ENCODE results near the gene HTATSF1. TPM values are rescaled to one million over a fixed set of nuclear protein-coding genes. Genes with fewer than 3 reads are reported as not detected.

HTATSF1 gene
- total RNA-seq, 1 donor, result 21.1 TPM

DNA sequence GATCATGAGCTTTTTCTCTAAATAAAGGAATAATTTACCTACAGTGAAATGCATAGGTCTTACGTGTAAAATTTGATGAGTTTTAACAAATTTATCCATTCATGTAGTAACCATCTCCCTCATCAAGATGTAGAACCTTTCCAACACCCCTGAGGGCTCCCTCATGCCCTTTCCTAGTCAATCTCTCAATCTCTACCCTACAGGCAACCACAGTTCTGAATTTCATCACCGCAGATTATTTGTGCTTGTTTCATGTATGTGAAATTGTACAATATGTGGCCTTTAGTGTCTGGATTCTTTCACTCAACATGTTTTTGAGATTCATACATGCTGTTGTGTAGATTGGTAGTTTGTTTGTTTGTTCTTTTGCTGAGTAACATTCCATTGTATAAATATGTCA, 36.7 kb downstream of the HTATSF1 start:
- Histone ChIP-seq H3K9me3 (ENCODE audit: low read depth, low read length) (no peaks in the 10 kb centered on the region), H3K4me3 (ENCODE audit: low read length) (no peak overlapping the region), H3K4me1 (ENCODE audit: insufficient read depth, low read length) (no peaks in the 10 kb centered on the region), H3K27me3 (ENCODE audit: insufficient read depth, low read length) (no peaks in the 10 kb centered on the region)

DNA sequence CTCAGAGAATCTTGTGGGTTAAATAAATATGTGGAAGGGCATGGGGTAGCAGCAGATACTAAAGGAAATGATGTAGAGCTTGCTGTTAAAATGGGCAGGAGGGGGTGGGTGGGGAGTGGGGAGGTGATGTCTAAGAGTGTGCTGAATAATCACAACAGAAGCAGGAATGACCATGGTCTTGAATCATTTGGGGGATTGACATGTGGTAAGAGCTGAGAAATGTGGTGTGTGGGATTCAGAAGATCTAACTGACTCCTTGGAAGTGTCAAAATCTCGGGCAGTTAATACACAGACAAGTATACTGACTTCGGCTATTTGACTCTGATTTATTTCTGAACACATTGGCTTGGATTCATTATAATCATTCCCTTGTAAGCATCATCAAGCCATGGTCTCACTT, 41.4 kb downstream of the HTATSF1 start:
- Histone ChIP-seq H3K9me3 (ENCODE audit: low read depth, low read length) (no peaks in the 10 kb centered on the region), H3K4me1 (ENCODE audit: insufficient read depth, low read length) (no peaks in the 10 kb centered on the region), H3K27me3 (ENCODE audit: insufficient read depth, low read length) (no peaks in the 10 kb centered on the region), H3K4me3 (ENCODE audit: low read length) (no peak overlapping the region)

DNA sequence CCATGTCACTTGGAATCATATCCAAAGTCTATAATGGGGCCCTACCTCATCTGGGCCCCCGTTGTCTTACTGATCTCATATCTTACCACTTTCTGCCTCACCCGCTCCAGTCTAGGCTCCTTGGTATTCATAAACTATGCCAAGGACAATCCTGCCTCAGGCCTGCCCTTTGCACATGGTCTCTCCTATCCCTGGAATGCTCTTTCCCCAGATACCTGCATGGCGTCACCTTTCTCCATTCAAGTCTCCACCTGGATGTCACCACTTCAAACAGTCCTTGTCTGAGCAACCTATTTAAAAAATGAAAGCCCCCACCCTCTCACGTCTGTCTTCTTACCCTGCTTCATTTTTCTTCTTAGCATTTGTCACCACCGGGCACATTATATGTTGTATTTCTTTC, 42.8 kb downstream of the HTATSF1 start:
- H3K27me3 ChIP-seq (ENCODE audit: insufficient read depth, low read length), result no peaks in the 10 kb centered on the region
- H3K4me3 ChIP-seq (ENCODE audit: low read length), result no peak overlapping the region
- H3K4me1 ChIP-seq (ENCODE audit: insufficient read depth, low read length), result no peaks in the 10 kb centered on the region
- H3K9me3 ChIP-seq (ENCODE audit: low read depth, low read length), result no peaks in the 10 kb centered on the region

DNA sequence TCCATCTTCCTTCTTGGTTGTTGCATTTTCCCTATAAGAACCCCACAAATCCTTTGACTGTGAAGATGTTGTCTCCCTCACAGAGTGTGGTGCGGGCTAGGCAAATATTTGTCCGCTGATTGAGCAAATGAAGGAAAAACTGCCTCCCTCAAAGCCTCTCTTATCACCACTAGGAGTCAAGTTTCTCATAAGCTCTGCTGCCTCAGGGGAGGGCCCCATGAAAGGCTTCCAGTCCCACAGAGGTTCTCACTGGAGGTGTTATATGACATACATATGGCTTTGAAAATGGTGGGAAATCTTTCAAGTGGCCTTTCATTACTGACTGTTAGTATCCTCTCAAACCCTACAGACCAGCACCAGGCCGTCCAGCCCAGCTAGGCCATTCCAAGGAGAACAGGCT, 43.9 kb downstream of the HTATSF1 start:
- Histone ChIP-seq H3K27me3 (ENCODE audit: insufficient read depth, low read length) (no peaks in the 10 kb centered on the region), H3K9me3 (ENCODE audit: low read depth, low read length) (no peaks in the 10 kb centered on the region), H3K4me1 (ENCODE audit: insufficient read depth, low read length) (peaks cover 7% of the 10 kb centered on the region), H3K4me3 (ENCODE audit: low read length) (no peak overlapping the region)

DNA sequence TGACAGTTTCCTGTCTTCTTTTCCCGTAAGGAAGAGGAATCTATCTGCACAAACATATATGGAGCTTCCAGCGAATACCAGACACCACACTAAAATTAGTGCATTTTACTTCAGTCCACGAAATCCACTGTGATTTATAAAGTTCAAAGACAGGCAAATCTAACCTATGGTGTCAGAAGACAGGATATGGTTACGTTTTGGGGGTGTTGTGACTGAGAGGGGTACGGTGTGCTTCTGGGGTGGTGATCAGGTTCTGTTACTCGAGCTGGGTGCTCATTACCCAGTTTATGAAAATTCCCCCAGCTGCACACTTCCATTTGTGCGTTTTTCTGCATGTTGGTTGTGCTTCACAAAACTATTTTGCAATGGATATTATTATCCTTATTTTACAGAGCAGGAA, 44.9 kb downstream of the HTATSF1 start:
- no peaks in the 10 kb centered on the region for H3K27me3 ChIP-seq (ENCODE audit: insufficient read depth, low read length)
- H3K9me3 ChIP-seq (ENCODE audit: low read depth, low read length), result no peaks in the 10 kb centered on the region
- no peak overlapping the region for H3K4me3 ChIP-seq (ENCODE audit: low read length)
- peaks cover 13% of the 10 kb centered on the region for H3K4me1 ChIP-seq (ENCODE audit: insufficient read depth, low read length)

DNA sequence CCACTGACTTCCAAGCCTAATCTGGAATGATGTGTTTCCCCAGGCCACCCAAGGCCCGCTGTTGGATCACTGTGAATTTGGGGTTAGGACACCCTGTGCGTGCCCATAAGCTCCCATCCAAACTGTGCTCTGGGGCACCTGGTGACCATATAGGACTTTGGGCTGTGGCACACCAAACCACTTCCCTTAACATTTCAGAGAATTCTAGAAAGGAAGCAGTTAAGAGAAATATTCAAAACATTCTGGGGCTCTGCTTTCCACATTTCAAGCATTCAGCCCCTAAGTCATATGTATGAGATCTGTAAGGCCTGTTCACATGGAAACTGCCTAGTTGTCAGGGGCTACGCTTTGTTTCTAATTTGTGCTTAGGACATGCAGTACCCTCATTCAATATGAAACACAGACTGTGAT, 49.0 kb downstream of the HTATSF1 start:
- peaks cover 13% of the 10 kb centered on the region for H3K4me1 ChIP-seq (ENCODE audit: insufficient read depth, low read length)
- no peaks in the 10 kb centered on the region for H3K27me3 ChIP-seq (ENCODE audit: insufficient read depth, low read length)
- H3K4me3 ChIP-seq (ENCODE audit: low read length), result no peak overlapping the region
- no peaks in the 10 kb centered on the region for H3K9me3 ChIP-seq (ENCODE audit: low read depth, low read length)

DNA sequence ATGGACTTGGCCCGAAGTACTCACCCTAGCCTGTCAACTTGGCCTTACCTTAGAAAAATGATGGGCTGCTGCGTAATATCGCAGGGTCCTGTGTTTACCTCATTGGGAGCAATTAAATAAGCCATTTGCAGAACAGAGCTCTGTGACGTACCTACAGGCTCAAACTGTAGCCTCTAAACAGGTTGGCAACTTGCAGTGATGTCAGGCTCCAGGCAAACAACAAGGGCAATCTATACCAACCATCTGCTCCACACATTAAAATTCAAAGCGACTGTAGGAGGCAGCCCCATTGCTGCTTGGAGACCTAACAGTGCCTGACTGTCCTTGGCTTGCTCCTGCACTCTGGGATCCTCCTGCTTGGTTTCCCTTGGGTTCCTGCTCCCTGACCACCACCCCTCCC, 51.8 kb downstream of the HTATSF1 start:
- peaks cover 13% of the 10 kb centered on the region for H3K4me1 ChIP-seq (ENCODE audit: insufficient read depth, low read length)
- H3K27me3 ChIP-seq (ENCODE audit: insufficient read depth, low read length), result no peaks in the 10 kb centered on the region
- H3K4me3 ChIP-seq (ENCODE audit: low read length), result no peak overlapping the region
- H3K9me3 ChIP-seq (ENCODE audit: low read depth, low read length), result no peaks in the 10 kb centered on the region

DNA sequence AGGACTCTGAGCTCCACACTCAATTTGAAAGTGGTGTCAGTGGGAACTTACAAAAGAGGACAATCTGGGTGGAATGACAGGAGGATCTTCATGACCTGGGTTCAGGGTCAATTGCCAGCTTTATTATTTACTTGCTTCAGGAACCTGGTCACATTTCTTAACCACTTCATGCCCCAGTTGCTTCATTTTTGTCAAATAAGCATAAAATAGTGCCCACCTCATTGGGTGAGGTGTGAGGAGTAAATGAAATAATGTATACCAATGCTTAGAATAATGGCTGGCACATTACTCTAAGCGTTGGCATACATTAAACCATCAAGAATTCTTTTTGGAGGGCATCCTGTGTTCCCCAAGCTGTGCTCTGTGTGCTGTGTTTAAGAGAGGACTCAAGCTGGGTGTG, 54.0 kb downstream of the HTATSF1 start:
- Histone ChIP-seq H3K4me3 (ENCODE audit: low read length) (no peak overlapping the region), H3K4me1 (ENCODE audit: insufficient read depth, low read length) (peaks cover 5% of the 10 kb centered on the region), H3K9me3 (ENCODE audit: low read depth, low read length) (no peaks in the 10 kb centered on the region), H3K27me3 (ENCODE audit: insufficient read depth, low read length) (no peaks in the 10 kb centered on the region)

DNA sequence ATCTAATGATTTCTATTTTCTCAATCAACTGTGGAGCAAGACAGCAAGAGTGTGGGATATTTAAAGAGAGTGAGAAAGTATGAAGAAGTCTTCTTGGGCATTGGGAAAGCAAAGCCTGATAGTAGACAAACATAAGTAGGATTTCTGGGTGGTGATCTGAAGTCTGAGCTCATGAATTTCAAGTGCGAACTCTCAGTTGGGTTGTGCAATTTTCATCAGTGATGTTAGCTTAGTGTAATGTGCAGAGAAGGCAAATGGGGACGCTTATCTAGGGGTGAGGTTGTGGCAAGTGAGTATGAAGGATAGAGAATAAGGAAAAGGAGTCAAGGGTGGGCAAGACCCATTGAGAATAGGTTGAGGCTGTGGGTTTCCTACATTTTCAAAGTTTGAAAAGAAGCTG, 58.3 kb downstream of the HTATSF1 start:
- H3K9me3 ChIP-seq (ENCODE audit: low read depth, low read length), result no peaks in the 10 kb centered on the region
- H3K4me3 ChIP-seq (ENCODE audit: low read length), result no peak overlapping the region
- no peaks in the 10 kb centered on the region for H3K27me3 ChIP-seq (ENCODE audit: insufficient read depth, low read length)
- no peaks in the 10 kb centered on the region for H3K4me1 ChIP-seq (ENCODE audit: insufficient read depth, low read length)

Other genes starting within 250 kb of the HTATSF1 start
- 3.3 TPM for gene MAP7D3, start 246.2 kb upstream of the HTATSF1 start, total RNA-seq
- gene ADGRG4, start 196.6 kb upstream of the HTATSF1 start, total RNA-seq, result not detected
- not detected for gene BRS3, start 9.6 kb upstream of the HTATSF1 start, total RNA-seq
- not detected for gene VGLL1, start 34.6 kb downstream of the HTATSF1 start, total RNA-seq
- 18.4 TPM for gene CD40LG, start 150.6 kb downstream of the HTATSF1 start, total RNA-seq